ENCODE measurements around the gene IPMK. TPM values are rescaled to one million over a fixed set of nuclear protein-coding genes. Genes with fewer than 3 reads are reported as not detected.

Gene IPMK
- total RNA-seq, 4 donors from 2014 or later, result 2.6 to 17.1 (median 12.9) TPM

DNA sequence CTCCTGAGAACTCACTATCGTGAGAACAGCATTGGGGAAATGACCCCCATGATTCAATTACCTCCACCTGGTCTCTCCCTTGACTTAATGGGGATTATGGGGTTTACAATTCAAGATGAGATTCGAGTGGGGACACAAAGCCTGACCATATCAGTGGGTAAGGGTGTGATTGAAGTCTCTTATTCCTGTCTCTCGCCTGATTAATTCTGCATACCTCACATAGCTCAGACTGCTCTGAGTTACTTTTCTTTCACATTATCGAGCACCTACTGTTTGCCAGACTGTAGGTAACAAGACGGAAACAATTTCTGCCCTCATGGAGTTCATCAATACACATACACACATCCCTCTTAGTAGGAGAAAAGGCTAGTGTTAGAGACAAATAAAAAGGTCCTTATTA, 26.3 kb upstream of the IPMK start:
- no peak for DNase-seq
- H3K27me3 ChIP-seq, result no peaks in the 10 kb centered on the region
- intact Hi-C loops (cut with DNase I; ENCODE audit: low total_unique reads), result loop anchor here (5.0 kb wide), 1 partner anchor 117 kb away; no protein-coding TSS in a partner anchor
- H3K4me3 ChIP-seq, result no peak overlapping the region
- H3K9me3 ChIP-seq, result no peaks in the 10 kb centered on the region
- in situ Hi-C loops (cut with MboI; ENCODE audit: low pct_ligation_motif_present in 1 of 4, low pct_unique_long_range_greater_than_20kb in 1 of 4, low sequenced_read_pairs in 3 of 4), result no loop called here
- no peaks in the 10 kb centered on the region for H3K36me3 ChIP-seq
- WGBS, 2 donors (ENCODE audit: low coverage in 1 of 2), result 86% methylated on average over 4 to 5 of the region's 5 CpGs
- H3K4me1 ChIP-seq, result no peaks in the 10 kb centered on the region
- no peak for TF ChIP-seq EP300 (IDR thresholded peaks at IDR 0.05; ENCODE audit: low read depth)
- TF ChIP-seq POLR2A (IDR thresholded peaks at IDR 0.05), result no peak
- TF ChIP-seq, protein P1, sequence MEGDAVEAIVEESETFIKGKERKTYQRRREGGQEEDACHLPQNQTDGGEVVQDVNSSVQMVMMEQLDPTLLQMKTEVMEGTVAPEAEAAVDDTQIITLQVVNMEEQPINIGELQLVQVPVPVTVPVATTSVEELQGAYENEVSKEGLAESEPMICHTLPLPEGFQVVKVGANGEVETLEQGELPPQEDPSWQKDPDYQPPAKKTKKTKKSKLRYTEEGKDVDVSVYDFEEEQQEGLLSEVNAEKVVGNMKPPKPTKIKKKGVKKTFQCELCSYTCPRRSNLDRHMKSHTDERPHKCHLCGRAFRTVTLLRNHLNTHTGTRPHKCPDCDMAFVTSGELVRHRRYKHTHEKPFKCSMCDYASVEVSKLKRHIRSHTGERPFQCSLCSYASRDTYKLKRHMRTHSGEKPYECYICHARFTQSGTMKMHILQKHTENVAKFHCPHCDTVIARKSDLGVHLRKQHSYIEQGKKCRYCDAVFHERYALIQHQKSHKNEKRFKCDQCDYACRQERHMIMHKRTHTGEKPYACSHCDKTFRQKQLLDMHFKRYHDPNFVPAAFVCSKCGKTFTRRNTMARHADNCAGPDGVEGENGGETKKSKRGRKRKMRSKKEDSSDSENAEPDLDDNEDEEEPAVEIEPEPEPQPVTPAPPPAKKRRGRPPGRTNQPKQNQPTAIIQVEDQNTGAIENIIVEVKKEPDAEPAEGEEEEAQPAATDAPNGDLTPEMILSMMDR (IDR thresholded peaks at IDR 0.05), result no peak
- no peak for TF ChIP-seq POLR2AphosphoS5 (IDR thresholded peaks at IDR 0.05)
- H3K27ac ChIP-seq, result no peak overlapping the region

DNA sequence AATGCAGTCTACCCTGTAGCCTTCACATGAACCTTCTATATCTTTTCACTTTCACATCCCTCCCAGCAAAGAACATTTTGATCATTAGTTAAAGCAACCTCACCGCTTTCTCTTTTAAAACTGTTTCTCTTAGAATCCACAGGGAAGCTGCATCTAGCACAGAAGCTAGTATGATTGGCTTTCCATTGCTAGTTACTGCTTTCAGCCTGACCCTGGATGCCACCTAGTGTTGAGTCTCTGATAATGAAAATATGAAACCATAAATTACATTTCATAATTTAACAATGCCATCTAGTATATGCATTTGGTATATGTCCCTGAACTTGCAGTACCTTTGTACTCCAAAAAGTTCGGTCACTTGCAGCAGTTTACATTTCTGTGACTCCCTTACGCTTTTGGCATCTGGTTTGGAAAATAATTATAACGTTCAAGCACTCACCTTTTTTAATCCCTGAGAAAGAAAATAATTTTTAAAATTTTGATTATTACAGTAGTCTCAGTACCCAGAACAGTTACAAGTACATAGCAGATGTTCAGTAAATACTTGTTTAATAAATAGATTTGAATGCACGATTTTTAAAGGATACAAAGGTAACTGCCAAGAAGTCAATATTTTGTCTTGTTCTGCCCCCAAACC, 24.0 kb upstream of the IPMK start:
- no peak for TF ChIP-seq POLR2A (IDR thresholded peaks at IDR 0.05)
- TF ChIP-seq POLR2AphosphoS5 (IDR thresholded peaks at IDR 0.05), result no peak
- TF ChIP-seq, protein P1 (IDR thresholded peaks at IDR 0.05), result peak; percentile 62 to 79 (median 69)
- no peak for TF ChIP-seq EP300 (IDR thresholded peaks at IDR 0.05; ENCODE audit: low read depth)
- H3K4me3 ChIP-seq, result no peak overlapping the region
- no peak overlapping the region for H3K27ac ChIP-seq
- H3K9me3 ChIP-seq, result no peaks in the 10 kb centered on the region
- H3K27me3 ChIP-seq, result no peaks in the 10 kb centered on the region
- 52 to 54% methylated on average over 5 of the region's 5 CpGs for WGBS, 2 donors (ENCODE audit: low coverage in 1 of 2)
- DNase-seq, result no peak
- in situ Hi-C loops (cut with MboI; ENCODE audit: low pct_ligation_motif_present in 1 of 4, low pct_unique_long_range_greater_than_20kb in 1 of 4, low sequenced_read_pairs in 3 of 4) (no loop called here), intact Hi-C loops (cut with DNase I; ENCODE audit: low total_unique reads) (loop anchor here (5.0 kb wide), 1 partner anchor 114 kb away; no protein-coding TSS in a partner anchor)
- no peaks in the 10 kb centered on the region for H3K36me3 ChIP-seq
- H3K4me1 ChIP-seq, result no peaks in the 10 kb centered on the region

DNA sequence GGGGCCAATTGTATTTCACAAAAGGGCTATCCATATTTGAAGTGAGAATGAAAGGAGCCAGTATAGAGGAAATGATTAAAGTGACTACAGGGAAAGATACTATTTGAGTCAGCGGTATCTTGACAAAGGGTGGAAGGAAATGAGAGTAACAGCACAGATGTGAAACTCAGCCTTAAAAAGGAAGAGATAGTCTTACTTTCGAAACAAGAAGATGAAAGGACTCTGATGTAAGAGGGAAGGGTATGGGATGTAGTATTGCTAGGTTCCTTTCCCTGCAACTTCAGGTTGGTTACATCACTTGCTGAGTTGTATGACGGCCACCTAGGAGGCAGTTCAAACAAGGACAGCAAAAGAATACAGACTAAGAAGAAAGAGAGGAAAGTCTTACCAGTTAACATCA, 14.9 kb upstream of the IPMK start:
- Histone ChIP-seq H3K27me3 (no peaks in the 10 kb centered on the region), H3K9me3 (no peaks in the 10 kb centered on the region), H3K36me3 (no peaks in the 10 kb centered on the region), H3K27ac (no peak overlapping the region), H3K4me3 (no peak overlapping the region), H3K4me1 (peaks cover 0 to 18% (median 0%) of the 10 kb centered on the region in 4 donors)
- 62 to 66% methylated on average over 3 of the region's 3 CpGs for WGBS, 2 donors (ENCODE audit: low coverage in 1 of 2)
- TF ChIP-seq, protein P1 (IDR thresholded peaks at IDR 0.05), result no peak
- TF ChIP-seq POLR2AphosphoS5 (IDR thresholded peaks at IDR 0.05), result no peak
- TF ChIP-seq EP300 (IDR thresholded peaks at IDR 0.05; ENCODE audit: low read depth), result no peak
- no peak for TF ChIP-seq POLR2A (IDR thresholded peaks at IDR 0.05)
- in situ Hi-C loops (cut with MboI; ENCODE audit: low pct_ligation_motif_present in 1 of 4, low pct_unique_long_range_greater_than_20kb in 1 of 4, low sequenced_read_pairs in 3 of 4), result loop anchor here in 2 of 4 donors (10.0 kb wide), 2 partner anchors 98 to 108 kb away; no protein-coding TSS in a partner anchor
- intact Hi-C loops (cut with DNase I; ENCODE audit: low total_unique reads), result no loop called here
- DNase-seq, result no peak

DNA sequence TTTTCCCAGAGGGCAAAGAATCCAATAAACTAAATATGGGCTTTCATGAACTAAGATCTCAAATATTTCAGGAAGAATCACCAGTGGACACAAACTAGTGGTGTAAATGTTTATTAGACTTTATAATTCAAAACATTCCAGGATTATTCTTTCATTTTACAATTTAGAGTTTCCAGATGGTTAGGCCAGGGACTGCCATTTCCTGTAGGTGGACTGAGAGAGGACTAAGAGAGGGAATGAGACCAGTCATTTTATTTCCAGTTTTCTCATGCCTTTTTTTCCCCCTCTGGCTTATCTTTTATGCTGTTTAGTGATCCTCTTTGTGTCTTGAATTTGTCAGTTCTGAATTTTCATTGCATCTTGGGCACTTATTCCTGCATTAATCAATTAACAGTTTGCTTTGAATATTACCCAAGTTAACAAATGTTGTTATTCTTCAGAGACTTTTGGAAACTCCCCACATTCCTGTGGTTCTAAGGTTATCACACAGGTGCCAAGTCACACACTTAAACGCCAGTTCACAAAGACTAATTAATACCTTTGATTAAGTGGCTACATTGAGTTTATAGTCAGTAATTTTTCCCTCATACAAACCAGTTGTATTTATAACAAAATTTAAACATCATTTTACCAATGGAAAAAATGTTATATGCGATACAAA, 13.5 kb upstream of the IPMK start:
- no peak overlapping the region for H3K27ac ChIP-seq
- TF ChIP-seq, protein P1 (IDR thresholded peaks at IDR 0.05), result no peak
- TF ChIP-seq POLR2AphosphoS5 (IDR thresholded peaks at IDR 0.05) (no peak), POLR2A (IDR thresholded peaks at IDR 0.05) (no peak), EP300 (IDR thresholded peaks at IDR 0.05; ENCODE audit: low read depth) (no peak)
- DNase-seq, result no peak
- H3K4me1 ChIP-seq, result peaks cover 0 to 21% (median under 1%) of the 10 kb centered on the region in 4 donors
- H3K27me3 ChIP-seq, result no peaks in the 10 kb centered on the region
- WGBS, 2 donors (ENCODE audit: low coverage in 1 of 2), result 76 to 98% methylated on average over 2 of the region's 2 CpGs
- peaks cover 0 to 6% (median 0%) of the 10 kb centered on the region in 4 donors for H3K36me3 ChIP-seq
- H3K9me3 ChIP-seq, result no peaks in the 10 kb centered on the region
- in situ Hi-C loops (cut with MboI; ENCODE audit: low pct_ligation_motif_present in 1 of 4, low pct_unique_long_range_greater_than_20kb in 1 of 4, low sequenced_read_pairs in 3 of 4) (loop anchor here in 2 of 4 donors (10.0 kb wide), 2 partner anchors 96 to 106 kb away; no protein-coding TSS in a partner anchor), intact Hi-C loops (cut with DNase I; ENCODE audit: low total_unique reads) (no loop called here)
- H3K4me3 ChIP-seq, result no peak overlapping the region

Measured in transverse colon (tissue), 4 donors.